ENCODE measurements around the gene SPRN. TPM values are rescaled to one million over a fixed set of nuclear protein-coding genes. Genes with fewer than 3 reads are reported as not detected.
"Not testable (repeated sequence)": the region's sequence is repeated elsewhere in the genome, so short reads cannot be mapped to it uniquely, and the experiment has no call there.

The SPRN gene, protein sequence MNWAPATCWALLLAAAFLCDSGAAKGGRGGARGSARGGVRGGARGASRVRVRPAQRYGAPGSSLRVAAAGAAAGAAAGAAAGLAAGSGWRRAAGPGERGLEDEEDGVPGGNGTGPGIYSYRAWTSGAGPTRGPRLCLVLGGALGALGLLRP
- total RNA-seq, result not detected

DNA sequence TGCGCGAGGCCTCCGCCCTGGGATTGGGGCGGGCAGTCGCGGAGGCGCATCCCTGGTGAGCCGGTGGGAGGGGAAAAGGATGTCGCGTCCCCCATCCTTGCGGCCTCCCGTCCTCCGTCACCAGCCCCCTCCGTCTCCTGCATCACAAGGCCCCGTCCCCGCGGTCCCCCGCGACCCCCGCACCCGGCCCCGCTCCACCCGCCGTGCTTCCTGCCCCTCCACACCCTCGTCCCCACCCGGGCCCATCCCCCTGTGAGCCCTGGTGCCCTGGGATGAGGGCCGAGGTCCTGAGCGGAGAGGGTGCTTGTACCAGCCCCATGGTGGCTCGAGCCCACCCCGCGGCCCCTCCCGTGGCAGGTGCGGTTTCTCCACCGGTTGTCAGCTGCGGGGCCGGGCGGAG, at the start of gene SPRN:
Gene SPRN (minus strand): TSS at position 25 of the 400 bp plus-strand sequence. CDS start 944 bp downstream, outside the sequence.
- CTCF ChIA-PET; H3K4me3 Mint-ChIP-seq; POLR2A ChIA-PET; ATAC-seq; intact Hi-C loops (cut with DNase I, micrococcal nuclease); H3K36me3 Mint-ChIP-seq (ENCODE audit: low read depth); H3K27me3 Mint-ChIP-seq; H3K27ac Mint-ChIP-seq; DNase-seq; H3K4me1 Mint-ChIP-seq; H3K9me3 Mint-ChIP-seq (ENCODE audit: low read depth): not testable (repeated sequence)

DNA sequence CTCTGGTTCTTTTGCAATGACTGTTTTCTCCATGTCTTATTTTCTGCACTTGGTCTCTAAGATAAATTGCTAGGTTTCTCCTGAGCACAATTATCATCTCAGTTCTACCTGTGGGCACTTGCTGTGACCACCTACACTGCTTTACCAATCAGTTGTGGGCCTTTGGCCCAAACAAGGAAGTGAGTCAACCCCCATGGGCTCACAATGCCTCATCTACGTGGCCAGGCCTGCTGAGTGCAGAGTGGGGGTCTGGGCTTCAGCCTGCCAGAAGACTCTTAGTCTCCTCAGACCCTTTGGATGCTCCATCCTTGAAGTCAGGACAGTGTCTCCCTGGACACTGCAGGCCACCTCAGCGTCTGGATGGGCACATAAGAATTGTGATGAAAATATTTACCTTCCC, 49.6 kb upstream of the SPRN start:
- ChIA-PET POLR2A (no interaction called here), CTCF (interaction anchor here (0.8 kb wide), 1 partner anchor 144 kb away, joined by 3 read pairs; no protein-coding TSS in a partner anchor)
- H3K27ac Mint-ChIP-seq, result peak overlapping the region; percentile 13
- no peak for DNase-seq
- intact Hi-C loops (cut with DNase I, micrococcal nuclease), result no loop called here
- peaks cover 5% of the 10 kb centered on the region for H3K36me3 Mint-ChIP-seq (ENCODE audit: low read depth)
- H3K4me3 Mint-ChIP-seq, result no peak overlapping the region
- no peaks in the 10 kb centered on the region for H3K27me3 Mint-ChIP-seq
- peak; percentile 37 for ATAC-seq
- peaks cover 22% of the 10 kb centered on the region for H3K4me1 Mint-ChIP-seq
- no peaks in the 10 kb centered on the region for H3K9me3 Mint-ChIP-seq (ENCODE audit: low read depth)

DNA sequence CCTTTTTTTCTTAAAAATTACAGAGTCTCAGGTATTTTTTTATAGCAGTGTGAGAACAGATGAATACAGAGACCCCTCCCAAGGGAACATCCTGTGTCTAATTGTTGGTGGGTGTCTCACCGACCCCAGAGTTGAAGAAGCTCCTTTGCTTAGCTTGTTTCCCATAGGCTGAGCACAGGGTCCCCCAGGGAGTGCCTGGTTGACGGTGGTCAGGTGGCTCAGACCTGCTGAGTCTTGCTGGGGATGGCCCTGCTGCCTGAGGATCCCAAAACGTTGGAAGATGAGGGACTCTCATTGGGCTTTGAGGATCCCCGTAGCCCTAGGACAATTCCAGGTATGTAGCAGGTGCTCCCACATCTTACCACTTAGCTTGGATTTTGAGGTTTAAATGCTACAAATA, 48.8 kb upstream of the SPRN start:
- ChIA-PET POLR2A (no interaction called here), CTCF (interaction anchor here (0.8 kb wide), 2 partner anchors 17 to 143 kb away, joined by 3 to 4 read pairs; no protein-coding TSS in a partner anchor)
- Mint-ChIP-seq H3K27me3 (no peaks in the 10 kb centered on the region), H3K27ac (no peak overlapping the region), H3K4me3 (no peak overlapping the region), H3K36me3 (ENCODE audit: low read depth) (peaks cover 7% of the 10 kb centered on the region), H3K4me1 (peaks cover 22% of the 10 kb centered on the region), H3K9me3 (ENCODE audit: low read depth) (no peaks in the 10 kb centered on the region)
- intact Hi-C loops (cut with DNase I, micrococcal nuclease), result no loop called here
- no peak for DNase-seq
- no peak for ATAC-seq

DNA sequence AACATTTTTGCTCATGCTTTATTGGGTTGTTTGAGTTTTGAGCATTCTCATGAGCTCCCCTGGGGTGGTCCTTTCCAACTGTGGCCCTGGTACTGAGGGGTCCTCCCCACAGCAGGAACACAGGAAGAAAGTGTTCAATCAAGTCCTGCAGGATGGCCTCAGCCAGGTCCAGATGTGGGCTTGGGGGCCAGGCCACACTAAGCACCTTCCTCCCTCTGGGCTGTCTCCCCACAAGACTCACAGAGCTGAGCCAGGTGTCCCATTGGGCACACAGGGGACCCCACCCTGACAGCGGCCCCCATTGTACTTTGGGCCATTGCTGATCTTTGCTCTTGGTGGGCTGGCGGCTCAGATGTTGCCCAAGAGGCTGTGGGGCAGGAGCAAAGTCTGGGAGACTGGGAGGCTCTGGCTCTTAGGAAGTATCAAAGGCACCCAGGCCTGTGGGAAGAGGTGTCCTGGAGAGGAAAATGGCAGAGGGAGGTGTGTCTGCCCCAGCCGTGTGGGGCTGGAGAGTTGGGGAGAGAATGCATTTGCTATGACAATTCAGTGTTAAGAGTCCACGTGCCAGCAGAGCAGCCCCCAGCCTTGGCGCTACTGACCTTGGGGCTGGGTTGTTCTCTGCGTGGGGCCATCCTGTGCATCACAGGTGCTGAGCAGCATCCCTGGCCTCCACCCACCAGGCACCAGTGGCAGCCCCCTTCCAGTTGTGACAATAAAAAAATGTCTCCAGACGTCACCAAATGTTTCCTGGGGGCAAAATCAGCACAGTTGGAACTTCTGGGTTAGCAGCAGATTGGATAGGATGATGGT, 47.1 kb upstream of the SPRN start:
- H3K27me3 Mint-ChIP-seq, result no peaks in the 10 kb centered on the region
- DNase-seq, result no peak
- intact Hi-C loops (cut with DNase I, micrococcal nuclease), result no loop called here
- H3K27ac Mint-ChIP-seq, result no peak overlapping the region
- no peak for ATAC-seq
- no peak overlapping the region for H3K4me3 Mint-ChIP-seq
- H3K9me3 Mint-ChIP-seq (ENCODE audit: low read depth), result no peaks in the 10 kb centered on the region
- H3K36me3 Mint-ChIP-seq (ENCODE audit: low read depth), result peaks cover 12% of the 10 kb centered on the region
- H3K4me1 Mint-ChIP-seq, result peaks cover 22% of the 10 kb centered on the region
- CTCF ChIA-PET, result interaction anchor here (1.2 kb wide), 1 partner anchor 33 kb away, joined by 3 read pairs; no protein-coding TSS in a partner anchor
- POLR2A ChIA-PET, result no interaction called here

DNA sequence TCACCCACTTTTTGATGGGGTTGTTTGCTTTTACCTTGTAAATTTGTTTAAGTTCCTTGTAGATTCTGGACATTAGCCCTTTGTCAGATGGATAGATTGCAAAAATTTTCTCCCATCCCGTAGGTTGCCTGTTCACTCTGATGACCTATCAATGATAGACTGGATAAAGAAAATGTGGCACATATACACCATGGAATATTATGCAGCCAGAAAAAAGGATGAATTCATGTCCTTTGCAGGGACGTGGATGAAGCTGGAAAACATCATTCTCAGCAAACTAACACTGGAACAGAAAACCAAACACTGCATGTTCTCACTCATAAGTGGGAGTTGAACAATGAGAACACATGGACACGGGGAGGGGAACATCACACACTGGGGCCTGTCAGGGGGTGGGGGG, 44.8 kb upstream of the SPRN start:
- intact Hi-C loops (cut with DNase I, micrococcal nuclease); H3K9me3 Mint-ChIP-seq (ENCODE audit: low read depth); H3K27me3 Mint-ChIP-seq; H3K27ac Mint-ChIP-seq; DNase-seq; POLR2A ChIA-PET; H3K4me1 Mint-ChIP-seq; CTCF ChIA-PET; H3K4me3 Mint-ChIP-seq; ATAC-seq: not testable (repeated sequence)
- peaks cover 12% of the 10 kb centered on the region for H3K36me3 Mint-ChIP-seq (ENCODE audit: low read depth)

DNA sequence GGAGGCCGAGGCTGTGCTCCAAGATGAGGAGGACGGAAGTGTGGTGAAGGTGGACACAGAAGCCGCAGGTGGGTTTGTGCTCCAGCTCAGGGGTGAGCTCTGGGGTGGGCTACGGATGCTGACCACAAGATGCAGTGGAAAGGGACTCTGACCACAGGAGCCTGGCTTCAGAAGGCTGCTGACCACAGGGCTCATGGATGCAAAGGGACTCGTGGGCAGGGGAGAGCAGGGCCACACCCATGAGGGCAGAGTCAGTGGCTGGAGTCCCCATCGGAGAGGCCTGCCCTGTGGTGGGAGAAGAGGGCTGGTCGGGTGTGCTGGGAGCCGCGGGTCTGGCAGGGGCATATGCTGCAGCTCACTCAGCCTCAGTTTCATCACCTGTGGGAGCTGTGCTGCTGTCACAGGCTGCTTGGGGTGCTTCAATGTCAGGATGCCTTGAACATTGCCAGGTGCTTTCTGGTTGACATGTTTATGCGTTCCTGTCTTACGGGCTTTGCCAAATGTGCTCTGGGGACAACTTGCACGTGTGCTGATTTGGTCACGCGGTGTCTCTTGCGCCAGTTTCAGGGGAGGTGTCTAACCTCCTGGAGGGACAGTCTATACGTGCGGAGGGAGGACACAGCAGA, 43.0 kb upstream of the SPRN start:
- no peak for DNase-seq
- POLR2A ChIA-PET, result no interaction called here
- no peaks in the 10 kb centered on the region for H3K9me3 Mint-ChIP-seq (ENCODE audit: low read depth)
- H3K36me3 Mint-ChIP-seq (ENCODE audit: low read depth), result peaks cover 12% of the 10 kb centered on the region
- intact Hi-C loops (cut with DNase I, micrococcal nuclease), result no loop called here
- no peak for ATAC-seq
- H3K4me1 Mint-ChIP-seq, result no peaks in the 10 kb centered on the region
- H3K4me3 Mint-ChIP-seq, result no peak overlapping the region
- H3K27ac Mint-ChIP-seq, result no peak overlapping the region
- H3K27me3 Mint-ChIP-seq, result no peaks in the 10 kb centered on the region
- CTCF ChIA-PET, result interaction anchor here (0.9 kb wide), 1 partner anchor 18 kb away, joined by 4 read pairs; no protein-coding TSS in a partner anchor

DNA sequence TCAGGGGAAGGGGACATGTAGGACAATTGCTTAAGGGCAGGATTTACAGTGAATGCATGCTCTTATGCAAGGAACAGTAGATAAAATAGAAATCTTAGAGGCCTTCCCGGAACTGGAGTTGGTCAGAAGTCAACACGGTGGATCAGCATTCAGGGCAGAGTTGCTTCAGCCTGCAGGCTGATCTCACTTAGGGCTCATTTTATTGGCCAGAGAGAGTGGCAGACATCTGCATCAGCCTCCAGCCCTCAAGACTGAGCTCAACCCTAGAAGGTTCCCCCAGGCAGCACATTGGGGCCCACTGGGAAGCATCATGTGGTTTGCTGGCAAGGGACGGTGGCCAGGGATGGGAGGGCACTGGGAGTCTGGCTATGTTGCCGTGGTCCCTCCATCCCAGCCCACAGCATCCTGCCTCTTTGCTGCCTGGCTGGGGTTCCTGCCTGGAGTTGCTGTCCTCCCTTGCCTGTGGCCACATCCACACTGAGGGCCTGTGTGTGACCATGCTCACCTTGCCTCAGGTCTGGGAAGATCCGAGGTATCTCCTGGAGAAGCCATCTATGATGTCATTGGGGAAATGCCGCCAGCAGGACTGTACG, 42.4 kb upstream of the SPRN start:
- ATAC-seq, result no peak
- Mint-ChIP-seq H3K27me3 (no peaks in the 10 kb centered on the region), H3K9me3 (ENCODE audit: low read depth) (no peaks in the 10 kb centered on the region), H3K4me3 (no peak overlapping the region), H3K27ac (no peak overlapping the region), H3K36me3 (ENCODE audit: low read depth) (peaks cover 12% of the 10 kb centered on the region), H3K4me1 (no peaks in the 10 kb centered on the region)
- POLR2A ChIA-PET, result no interaction called here
- CTCF ChIA-PET, result interaction anchor here (0.9 kb wide), 1 partner anchor 19 kb away, joined by 4 read pairs; no protein-coding TSS in a partner anchor
- no peak for DNase-seq
- intact Hi-C loops (cut with DNase I, micrococcal nuclease), result no loop called here

DNA sequence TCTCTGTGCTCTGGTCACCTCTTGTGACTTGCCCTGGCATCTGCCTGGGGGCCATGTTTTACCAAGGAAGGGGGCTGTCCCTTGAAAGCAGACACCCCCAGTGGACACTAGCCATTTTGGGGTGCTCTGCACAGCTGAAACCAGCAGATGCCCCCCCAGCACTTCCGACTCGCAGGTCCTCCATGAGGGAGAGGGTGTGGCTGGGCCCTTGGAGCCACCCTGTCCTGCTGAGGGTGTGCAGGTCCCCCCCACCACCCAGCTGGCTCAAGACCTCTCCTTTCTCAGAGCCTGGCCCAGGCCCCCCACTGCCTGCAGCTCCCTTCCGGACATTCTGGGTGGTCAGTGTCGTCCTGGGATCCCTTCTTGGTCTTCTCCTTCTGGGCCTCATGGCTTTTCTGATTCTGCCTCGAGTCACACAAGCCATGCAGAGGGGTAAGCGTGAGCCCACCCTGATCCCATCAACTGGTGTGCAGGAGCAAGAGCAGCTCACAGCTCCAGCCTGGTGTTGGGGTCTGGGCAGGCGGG, 41.6 kb upstream of the SPRN start:
- Mint-ChIP-seq H3K27ac (no peak overlapping the region), H3K27me3 (no peaks in the 10 kb centered on the region), H3K4me1 (no peaks in the 10 kb centered on the region), H3K9me3 (ENCODE audit: low read depth) (no peaks in the 10 kb centered on the region), H3K36me3 (ENCODE audit: low read depth) (peaks cover 12% of the 10 kb centered on the region), H3K4me3 (no peak overlapping the region)
- no peak for DNase-seq
- POLR2A ChIA-PET, result no interaction called here
- CTCF ChIA-PET, result no interaction called here
- intact Hi-C loops (cut with DNase I, micrococcal nuclease), result no loop called here
- ATAC-seq, result no peak

DNA sequence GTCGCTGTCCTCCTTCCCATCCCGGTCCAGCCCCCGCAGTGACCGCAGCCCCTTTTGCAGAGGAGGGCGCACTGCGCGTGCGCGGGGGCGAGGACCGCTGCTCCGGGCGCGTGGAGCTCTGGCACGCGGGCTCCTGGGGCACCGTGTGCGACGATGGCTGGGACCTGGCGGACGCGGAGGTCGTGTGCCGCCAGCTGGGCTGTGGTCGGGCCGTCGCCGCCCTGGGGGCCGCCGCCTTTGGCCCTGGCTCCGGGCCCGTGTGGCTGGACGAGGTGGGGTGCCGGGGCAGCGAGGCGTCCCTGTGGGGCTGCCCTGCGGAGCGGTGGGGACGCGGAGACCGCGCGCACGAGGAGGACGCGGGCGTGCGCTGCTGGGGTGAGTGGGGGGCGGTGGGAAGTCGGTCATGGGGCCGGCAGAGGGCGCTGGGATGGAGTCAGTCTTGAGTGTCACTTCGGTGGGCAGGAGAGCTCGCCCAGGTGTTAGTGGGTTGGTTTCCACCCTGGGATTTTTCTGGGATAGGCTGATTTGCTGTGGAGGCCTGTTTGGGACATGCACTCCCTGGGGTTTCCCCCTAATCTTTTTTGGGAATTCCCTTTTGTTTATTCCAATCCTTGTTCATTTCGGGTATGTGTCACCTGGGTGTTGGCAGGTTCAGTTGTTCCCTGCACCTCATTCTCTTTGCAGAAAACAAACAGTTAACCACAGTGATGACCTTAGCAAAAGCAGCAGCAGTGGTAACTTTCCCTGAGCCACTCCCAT, 40.9 kb upstream of the SPRN start:
- no peak overlapping the region for H3K4me3 Mint-ChIP-seq
- CTCF ChIA-PET, result no interaction called here

DNA sequence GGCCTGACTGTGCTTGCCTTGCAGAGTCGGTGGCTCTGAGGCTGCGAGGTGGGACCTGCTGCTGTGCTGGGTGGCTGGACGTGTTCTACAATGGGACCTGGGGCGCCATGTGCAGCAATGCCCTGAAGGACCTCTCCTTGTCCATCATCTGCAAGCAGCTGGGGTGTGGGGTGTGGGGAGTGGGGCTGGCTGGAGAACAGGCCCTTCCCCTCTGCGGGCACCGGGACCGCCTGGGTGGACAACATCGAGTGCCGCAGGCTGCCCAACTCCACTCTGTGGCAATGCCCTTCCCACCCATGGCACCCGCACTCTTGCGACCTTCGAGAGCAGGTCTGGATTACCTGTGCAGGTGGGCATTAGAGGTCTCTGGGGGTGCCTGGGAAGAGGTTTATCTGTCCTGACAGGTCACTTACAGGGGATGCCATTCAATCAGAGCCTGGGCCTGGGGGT, 40.2 kb upstream of the SPRN start:
- no peak for ATAC-seq
- Mint-ChIP-seq H3K27ac (no peak overlapping the region), H3K36me3 (ENCODE audit: low read depth) (peaks cover 12% of the 10 kb centered on the region), H3K9me3 (ENCODE audit: low read depth) (no peaks in the 10 kb centered on the region), H3K27me3 (no peaks in the 10 kb centered on the region), H3K4me1 (no peaks in the 10 kb centered on the region), H3K4me3 (no peak overlapping the region)
- ChIA-PET CTCF (interaction anchor here (0.6 kb wide), 1 partner anchor 1495 kb away, joined by 3 read pairs; no protein-coding TSS in a partner anchor), POLR2A (no interaction called here)
- intact Hi-C loops (cut with DNase I, micrococcal nuclease), result no loop called here
- DNase-seq, result no peak

More for the DNA sequence above, 40.9 kb upstream of the SPRN start:
- Mint-ChIP-seq H3K4me1 (no peaks in the 10 kb centered on the region), H3K27ac (no peak overlapping the region), H3K9me3 (ENCODE audit: low read depth) (no peaks in the 10 kb centered on the region), H3K27me3 (no peaks in the 10 kb centered on the region), H3K36me3 (ENCODE audit: low read depth) (peaks cover 12% of the 10 kb centered on the region)
- POLR2A ChIA-PET, result no interaction called here
- DNase-seq (no peak), ATAC-seq (no peak)
- intact Hi-C loops (cut with DNase I, micrococcal nuclease), result no loop called here
